Neural crest cell (in vitro differentiated cells): ENCODE data around the gene SLC46A2. TPM values are rescaled to one million over a fixed set of nuclear protein-coding genes. Genes with fewer than 3 reads are reported as not detected.

Experiments used
- DNase-seq: peaks from one replicate; pipeline ENCODE4 v3.0.0; 2021; ENCODE audit warnings: low read depth, mixed read lengths, low spot score
- H3K27ac Mint-ChIP-seq: one replicate; pipeline ENCODE4 v1.8.0; 2021; ENCODE audit warnings: mild to moderate bottlenecking, mixed read lengths; ENCODE audit not compliant: unreplicated experiment
- H3K27me3 Mint-ChIP-seq: 2 replicates; pipeline ENCODE4 v1.8.0; 2021; ENCODE audit warnings: low read depth, mild to moderate bottlenecking, mixed read lengths
- H3K36me3 Mint-ChIP-seq: 2 replicates; pipeline ENCODE4 v1.8.0; 2021; ENCODE audit warnings: low read depth, mild to moderate bottlenecking, mixed read lengths
- H3K4me1 Mint-ChIP-seq: 2 replicates; pipeline ENCODE4 v1.8.0; 2021; ENCODE audit warnings: mixed read lengths
- H3K4me3 Mint-ChIP-seq: one replicate; pipeline ENCODE4 v1.8.0; 2021; ENCODE audit warnings: mild to moderate bottlenecking, mixed read lengths
- H3K9me3 Mint-ChIP-seq: 2 replicates; pipeline ENCODE4 v1.8.0; 2021; ENCODE audit warnings: mixed read lengths
- CTCF ChIP-seq: fragments of 200-600 bp; sonication (generic); conservative IDR thresholded peaks from 2 replicates; pipeline ENCODE4 v1.5.0; 2021; ENCODE audit warnings: antibody characterized with exemption, mild to moderate bottlenecking
- total RNA-seq: library from RNA; stranded (reverse); gene quantifications from 2 replicates; pipeline ENCODE4 v1.2.1, GENCODE V29; 2021

SLC46A2 gene
- total RNA-seq, 1 donor from 2014 or later, result not detected

GRCh38 chr9:112917987-112918362, 27.3 kb upstream of the SLC46A2 start:
- DNase-seq, result no peak
- no peak overlapping the region for H3K4me3 Mint-ChIP-seq
- TF ChIP-seq CTCF, result no peak
- no peaks in the 10 kb centered on the region for H3K9me3 Mint-ChIP-seq
- H3K27me3 Mint-ChIP-seq, result peaks cover 55% of the 10 kb centered on the region
- H3K4me1 Mint-ChIP-seq, result no peaks in the 10 kb centered on the region
- H3K36me3 Mint-ChIP-seq, result no peaks in the 10 kb centered on the region
- H3K27ac Mint-ChIP-seq, result no peak overlapping the region

- Mint-ChIP-seq H3K27ac (no peak overlapping the region), H3K27me3 (peaks cover 52% of the 10 kb centered on the region), H3K4me1 (no peaks in the 10 kb centered on the region), H3K9me3 (no peaks in the 10 kb centered on the region), H3K36me3 (no peaks in the 10 kb centered on the region), H3K4me3 (no peak overlapping the region)
- no peak for TF ChIP-seq CTCF
- no peak for DNase-seq
Observed at GRCh38 chr9:112917047-112917986, 26.6 kb upstream of the SLC46A2 start.

GRCh38 chr9:112914524-112914923, 23.8 kb upstream of the SLC46A2 start:
- no peak for DNase-seq
- Mint-ChIP-seq H3K9me3 (no peaks in the 10 kb centered on the region), H3K27me3 (peaks cover 32% of the 10 kb centered on the region), H3K27ac (no peak overlapping the region), H3K4me3 (no peak overlapping the region), H3K36me3 (no peaks in the 10 kb centered on the region), H3K4me1 (no peaks in the 10 kb centered on the region)
- no peak for TF ChIP-seq CTCF

GRCh38 chr9:112913326-112913725, 22.6 kb upstream of the SLC46A2 start:
- Mint-ChIP-seq H3K9me3 (no peaks in the 10 kb centered on the region), H3K27me3 (peaks cover 27% of the 10 kb centered on the region), H3K4me1 (no peaks in the 10 kb centered on the region), H3K36me3 (no peaks in the 10 kb centered on the region), H3K27ac (peak overlapping the region; percentile 43), H3K4me3 (no peak overlapping the region)
- no peak for DNase-seq
- no peak for TF ChIP-seq CTCF

- TF ChIP-seq CTCF, result no peak
- Mint-ChIP-seq H3K9me3 (no peaks in the 10 kb centered on the region), H3K27ac (no peak overlapping the region), H3K36me3 (no peaks in the 10 kb centered on the region), H3K27me3 (peaks cover 20% of the 10 kb centered on the region), H3K4me3 (no peak overlapping the region), H3K4me1 (no peaks in the 10 kb centered on the region)
- DNase-seq, result no peak
Observed at GRCh38 chr9:112912636-112913035, 22.0 kb upstream of the SLC46A2 start.
